ENCODE results near the gene AMFR.
"Not testable (repeated sequence)": the region's sequence is repeated elsewhere in the genome, so short reads cannot be mapped to it uniquely, and the experiment has no call there.

The AMFR gene

DNA sequence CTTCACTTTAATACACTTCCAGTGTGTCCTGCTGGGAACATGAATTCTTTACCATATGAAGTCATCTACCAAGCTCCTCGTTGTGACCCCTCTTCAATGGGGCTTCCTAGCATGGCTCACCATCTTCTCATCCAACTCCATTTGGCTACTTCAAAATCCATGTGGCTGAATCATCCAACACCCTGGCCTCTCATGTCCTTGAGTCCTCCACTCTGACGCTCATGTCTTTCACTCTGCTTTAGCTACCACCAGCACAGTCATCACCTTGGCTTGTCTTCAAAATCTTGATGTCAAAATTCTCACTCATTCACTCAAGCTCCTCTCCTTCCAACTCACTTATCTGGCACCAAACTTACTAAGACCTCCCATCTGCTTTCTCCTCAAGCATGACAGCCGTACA, 35.8 kb downstream of the AMFR start:
- no peak for DNase-seq

DNA sequence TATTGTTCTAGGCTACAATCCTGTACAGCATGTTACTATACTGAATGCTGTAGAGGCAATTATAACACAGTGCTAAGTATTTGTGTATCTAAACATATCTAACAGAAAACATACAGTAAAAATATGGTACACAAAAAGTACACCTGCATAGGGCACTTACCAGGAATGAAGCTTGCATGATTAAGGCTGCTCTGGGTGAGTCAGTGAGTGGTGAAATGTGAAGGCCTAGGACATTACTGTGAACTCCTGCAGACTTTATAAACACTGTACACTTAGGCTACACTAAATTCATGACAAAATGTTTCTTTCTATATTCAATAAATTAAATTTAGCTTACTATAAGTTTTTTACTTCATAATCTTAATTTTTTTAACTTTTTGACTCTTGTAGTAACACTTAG, 37.1 kb downstream of the AMFR start:
- no peak for DNase-seq

DNA sequence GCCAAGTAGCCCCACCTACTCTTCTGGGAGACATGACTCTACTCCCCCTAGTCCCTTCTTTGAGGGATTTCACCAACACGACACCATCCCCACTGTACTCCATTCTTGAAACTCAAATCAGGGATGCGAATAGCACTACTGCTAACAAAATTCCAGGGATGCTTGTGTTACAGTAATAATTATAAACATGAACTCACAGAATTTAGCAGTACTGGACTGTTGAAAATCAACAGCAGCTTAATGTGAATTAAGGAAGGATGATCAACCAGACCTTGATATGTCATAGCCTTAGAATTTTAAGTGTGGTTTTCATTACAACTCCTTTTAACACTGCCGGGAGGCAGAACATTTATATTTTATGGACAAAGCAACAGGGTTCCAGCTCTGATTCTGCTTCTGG, 37.9 kb downstream of the AMFR start:
- no peak for DNase-seq

DNA sequence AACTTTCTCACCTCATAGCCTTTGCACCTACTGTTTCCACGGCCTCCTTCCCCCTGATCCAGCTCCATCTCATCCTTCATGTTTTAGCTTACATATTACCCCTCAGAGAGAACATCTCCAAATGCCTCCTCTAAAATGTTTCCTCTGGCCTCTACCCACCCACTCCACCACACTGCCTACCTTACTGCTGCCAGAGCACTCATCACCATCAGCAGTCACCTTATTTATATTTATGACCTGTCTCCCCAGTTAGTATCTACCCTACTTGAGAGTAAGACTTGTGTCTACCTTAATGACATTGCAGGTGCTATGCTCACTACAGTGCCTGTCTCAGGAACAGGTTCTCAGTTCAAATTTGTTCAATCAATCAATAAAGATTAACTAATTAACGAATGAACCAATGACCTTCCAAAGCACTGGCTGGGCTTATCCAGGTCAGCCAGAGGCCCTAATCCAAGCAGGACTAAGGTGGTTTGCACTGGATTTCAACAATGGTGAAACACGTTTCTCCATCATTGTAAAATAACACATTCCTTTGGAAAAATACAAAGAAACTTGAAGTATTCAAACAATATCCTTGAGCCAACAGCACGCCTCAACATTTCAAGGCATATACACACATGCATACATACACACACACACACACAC, 41.1 kb downstream of the AMFR start:
- no peak for DNase-seq

DNA sequence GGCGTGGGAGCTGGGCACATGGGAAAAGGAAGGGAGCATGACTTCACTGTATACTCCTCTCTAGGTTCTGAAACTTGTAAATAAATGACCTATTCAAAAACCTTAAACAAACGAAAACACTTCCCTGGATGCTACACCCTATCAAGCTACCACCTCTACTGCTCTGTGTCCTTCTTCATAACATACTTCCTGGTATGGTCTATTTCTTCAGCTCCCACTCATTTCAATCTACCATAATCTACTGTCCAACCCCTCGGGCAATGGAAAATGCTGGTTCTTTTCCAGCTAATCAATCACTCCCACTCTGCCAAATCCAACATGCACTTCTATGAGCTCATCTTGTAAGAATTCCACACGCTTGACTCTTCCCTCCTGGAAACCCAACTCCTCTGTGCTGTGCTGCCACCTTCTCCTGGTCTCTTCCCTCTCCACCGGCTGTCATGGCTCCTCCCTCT, 42.4 kb downstream of the AMFR start:
- no peak for DNase-seq

DNA sequence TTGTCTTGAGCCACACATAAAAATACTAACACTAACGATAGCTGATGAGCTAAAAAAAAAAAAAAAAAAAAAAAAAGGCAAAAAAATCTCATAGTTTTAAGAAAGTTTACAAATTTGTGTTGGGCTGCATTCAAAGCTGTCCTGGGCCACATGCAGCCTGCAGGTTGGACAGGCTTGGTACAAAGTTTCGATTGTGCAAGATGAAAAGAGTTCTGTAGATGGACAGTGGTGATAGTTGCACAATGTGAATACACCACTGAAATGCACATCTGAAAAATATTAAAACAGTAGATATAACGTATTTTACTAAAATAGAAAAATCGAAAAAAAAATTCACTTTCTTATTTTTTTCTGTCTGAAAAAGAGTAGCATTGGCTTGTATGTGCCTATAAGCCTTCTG, 42.9 kb downstream of the AMFR start:
- DNase-seq = no peak

DNA sequence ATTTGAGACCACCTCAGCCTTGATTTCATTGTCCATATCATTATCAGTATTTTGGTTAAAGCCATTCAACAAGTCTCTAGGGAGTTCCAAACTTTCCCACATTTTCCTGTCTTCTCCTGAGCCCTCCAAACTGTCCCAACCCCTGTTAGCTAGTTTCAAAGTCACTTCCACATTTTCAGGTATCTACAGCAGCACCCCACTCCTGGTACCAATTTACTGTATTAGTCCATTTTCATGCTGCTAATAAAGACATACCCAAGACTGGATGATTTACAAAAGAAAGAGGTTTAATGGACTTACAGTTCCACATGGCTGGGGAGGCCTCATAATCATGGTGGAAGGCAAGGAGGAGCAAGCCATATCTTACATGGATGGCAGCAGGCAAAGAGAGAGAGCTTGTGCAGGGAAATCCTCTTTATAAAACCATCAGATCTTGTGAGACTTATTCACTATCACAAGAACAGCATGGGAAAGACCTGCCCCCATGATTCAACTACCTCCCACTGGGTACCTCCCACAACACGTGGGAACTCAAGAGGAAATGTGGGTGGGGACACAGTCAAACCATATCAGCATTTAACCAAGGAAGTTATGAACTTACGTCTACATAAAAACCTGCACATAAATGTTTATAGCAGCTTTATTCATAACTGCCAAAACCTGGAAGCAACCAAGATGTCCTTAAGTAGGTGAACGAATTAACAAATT, 44.4 kb downstream of the AMFR start:
- not testable (repeated sequence) for DNase-seq

DNA sequence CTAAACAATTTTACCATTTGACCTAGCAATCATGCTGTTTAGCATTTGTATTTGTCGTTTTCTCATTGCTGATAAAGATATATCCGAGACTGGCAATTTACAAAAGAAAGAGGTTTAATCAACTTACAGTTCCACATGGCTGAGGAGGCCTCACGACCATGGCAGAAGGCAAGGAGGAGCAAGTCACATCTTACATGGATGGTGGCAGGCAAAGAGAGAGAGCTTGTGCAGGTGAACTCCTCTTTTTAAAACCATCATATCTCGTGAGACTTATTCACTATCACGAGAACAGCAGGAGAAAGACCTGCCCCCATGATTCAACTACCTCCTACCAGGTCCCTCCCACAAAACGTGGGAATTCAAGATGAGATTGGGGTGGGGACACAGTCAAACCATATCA, 46.3 kb downstream of the AMFR start:
- not testable (repeated sequence) for DNase-seq

DNA sequence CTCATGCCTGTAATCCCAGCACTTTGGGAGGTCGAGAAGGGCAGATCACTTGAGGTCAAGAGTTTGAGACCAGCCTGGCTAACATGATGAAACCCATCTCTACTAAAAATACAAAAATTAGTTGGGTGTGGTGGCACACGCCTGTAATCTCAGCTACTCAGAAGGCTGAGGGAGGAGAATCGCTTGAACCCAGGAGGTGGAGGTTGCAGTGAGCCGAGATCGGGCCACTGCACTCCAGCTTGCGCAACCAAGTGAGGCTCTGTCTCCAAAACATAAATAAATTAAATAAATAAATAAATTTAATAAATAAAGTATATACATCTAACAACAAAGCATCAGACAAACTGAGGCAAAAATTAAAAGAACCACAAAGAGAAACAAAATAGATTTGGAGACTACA, 49.6 kb downstream of the AMFR start:
- DNase-seq = not testable (repeated sequence)

DNA sequence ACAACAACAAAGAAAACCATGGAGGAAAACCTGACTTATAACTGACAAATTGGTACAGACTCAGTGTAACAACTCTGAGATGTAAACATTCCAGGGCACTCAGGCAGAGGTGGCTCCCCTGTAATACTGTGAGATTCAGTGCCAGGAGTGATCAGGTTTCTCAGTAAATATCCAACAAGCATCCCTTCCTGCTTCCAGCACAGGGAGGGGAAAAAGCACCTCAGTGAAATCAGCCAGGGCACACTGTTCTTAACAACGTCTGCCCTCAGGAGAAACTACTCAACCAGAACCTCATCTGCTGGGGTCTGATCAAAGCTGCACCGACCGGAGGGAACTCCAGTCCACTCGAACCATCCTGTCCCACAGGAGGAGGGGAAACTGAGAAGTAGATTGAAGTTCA, 52.3 kb downstream of the AMFR start:
- DNase-seq = no peak

DNA sequence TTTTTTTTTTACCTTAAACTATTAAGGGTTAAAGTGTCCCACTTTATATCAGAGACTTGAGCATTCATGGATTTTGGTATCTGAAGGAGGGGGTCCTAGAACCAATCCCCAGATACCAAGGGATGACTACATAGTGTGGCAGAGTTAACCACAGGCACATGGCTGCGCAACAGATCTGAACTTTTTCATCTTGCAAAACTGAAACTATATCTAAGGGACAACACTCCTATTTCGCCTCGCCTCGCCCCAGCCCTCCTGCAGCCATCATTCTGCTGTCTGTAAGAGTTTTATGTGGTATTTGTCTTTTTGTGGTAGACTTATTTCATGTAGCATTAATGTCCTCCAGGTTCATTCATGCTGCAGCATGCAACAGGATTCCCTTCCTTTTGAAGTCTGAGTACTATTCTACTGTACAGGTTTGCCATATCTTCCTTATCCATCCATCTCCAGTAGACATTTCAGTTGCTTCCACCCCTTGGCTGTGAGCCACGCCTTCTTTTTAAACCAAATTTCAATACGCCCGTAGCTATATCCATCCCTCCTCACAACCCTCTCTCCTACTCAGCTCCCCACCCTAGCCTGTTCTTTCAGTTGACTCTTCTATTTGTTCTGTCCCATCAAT, 53.2 kb downstream of the AMFR start:
- DNase-seq = no peak

DNA sequence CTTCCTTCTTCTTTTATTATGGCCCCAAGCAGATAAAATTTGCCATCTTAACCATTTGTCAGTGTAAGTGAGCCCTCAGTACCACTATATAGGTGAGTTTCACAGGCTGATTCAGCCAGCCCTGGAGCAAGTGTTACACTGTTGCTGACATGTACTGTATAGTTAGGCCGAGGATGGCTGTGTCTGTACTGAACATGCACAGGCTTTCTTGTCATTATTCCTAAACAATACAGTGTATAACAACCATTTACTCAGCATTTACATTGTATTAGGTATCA, 53.7 kb downstream of the AMFR start:
- no peak for DNase-seq

DNA sequence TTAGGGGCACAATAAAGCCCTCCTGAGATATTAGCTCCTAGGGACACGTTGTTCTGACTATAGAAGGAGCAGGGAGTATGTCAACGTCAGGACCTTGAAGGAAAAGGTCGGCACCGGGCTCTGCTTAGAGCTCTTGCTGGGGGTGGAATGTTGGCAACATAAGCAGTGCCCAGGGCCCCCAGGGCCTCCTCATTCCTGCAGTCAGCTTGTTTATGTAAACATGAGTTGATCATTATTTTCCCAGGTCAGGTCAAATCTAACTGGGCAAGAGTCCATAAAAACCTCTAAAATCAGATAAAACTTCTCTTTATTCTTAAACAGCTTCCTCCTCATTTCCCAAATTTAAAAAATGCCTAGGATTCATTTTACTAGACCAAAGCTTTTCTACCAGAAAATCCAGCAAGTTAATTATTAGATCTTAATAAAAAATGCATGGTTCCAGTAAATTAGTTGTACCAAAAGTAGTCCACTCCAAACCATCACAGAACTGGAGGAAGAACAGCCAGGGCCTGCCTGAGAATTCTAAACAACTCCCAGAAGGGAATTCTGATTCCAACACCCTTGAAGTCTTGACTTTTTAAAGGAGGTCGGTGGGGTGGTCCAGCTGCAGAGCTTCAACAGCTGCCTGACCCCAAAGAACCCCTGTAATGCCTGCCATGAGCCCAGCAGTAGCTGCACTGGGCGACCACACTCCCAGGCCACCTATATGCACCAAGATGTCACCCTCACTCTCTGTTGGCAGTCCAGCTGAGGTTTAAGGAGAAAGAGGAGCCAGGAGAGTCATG, 54.3 kb downstream of the AMFR start:
- no peak for DNase-seq

DNA sequence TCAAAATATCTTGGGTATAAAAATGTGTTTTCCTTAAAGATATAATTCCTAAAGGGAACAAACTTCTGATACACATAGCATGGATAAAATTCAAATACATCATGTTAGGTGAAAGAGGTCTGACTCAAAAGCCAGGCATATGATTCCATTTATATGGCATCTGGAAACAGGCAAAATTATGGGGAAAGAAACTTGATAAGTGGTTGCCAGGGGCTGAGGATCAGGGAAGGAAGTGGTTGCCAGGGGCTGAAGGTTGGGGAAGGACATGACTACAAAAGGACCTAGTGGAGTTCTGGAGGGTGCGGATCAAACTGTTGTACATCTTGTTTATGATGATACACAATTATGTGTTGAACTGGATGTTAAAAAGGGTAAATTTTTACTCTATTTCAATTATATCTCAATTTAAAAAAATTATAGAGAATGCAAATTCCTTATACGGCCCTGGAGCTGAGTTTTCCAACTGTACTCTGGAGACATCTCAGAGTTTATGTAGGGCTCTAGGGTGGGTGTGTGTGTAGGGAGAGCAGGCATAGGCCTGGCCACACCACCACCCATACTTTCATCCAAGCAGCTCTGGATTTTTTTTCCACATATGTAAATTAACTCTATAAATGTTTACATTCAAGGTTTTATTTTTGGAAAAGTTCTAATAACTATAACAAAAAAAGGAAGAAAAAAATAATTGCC, 55.0 kb downstream of the AMFR start:
- no peak for DNase-seq

DNA sequence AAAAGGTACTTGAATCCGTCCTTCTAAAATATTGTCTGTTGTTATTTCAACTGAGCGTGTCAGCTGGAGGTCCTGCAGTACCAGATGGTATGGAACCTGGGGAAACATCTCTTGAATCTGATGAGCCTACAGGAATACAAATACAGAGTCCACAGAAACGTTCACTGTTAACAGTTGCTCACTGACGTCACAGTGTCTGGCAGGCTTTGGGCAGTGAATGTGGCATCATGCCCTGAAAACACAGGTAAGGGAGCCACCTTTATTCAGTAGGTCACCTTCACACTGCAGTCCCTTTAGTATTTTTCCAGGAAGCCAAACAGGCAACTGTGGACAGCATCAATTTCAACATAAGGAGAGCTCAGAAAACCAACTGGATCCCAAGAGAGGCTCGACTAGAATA, 56.1 kb downstream of the AMFR start:
- DNase-seq = no peak

DNA sequence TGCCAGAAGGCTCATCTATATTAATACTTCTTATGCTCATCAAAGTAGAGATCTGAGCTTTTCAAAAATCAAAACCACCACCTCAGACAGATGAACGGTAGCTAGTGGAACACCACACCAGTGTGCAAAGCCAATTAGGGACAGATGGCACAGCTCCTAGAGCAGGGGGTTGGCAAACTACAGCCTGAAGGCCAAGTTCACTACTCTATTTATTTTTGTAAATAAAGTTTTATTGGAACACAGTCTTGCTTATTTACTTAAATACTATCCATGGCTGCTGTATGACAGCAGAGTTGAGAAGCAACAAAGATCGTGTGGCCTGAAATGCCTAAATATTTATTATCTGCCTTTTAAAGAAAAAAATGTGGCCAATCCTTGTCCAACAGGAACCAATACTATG, 56.8 kb downstream of the AMFR start:
- no peak for DNase-seq

DNA sequence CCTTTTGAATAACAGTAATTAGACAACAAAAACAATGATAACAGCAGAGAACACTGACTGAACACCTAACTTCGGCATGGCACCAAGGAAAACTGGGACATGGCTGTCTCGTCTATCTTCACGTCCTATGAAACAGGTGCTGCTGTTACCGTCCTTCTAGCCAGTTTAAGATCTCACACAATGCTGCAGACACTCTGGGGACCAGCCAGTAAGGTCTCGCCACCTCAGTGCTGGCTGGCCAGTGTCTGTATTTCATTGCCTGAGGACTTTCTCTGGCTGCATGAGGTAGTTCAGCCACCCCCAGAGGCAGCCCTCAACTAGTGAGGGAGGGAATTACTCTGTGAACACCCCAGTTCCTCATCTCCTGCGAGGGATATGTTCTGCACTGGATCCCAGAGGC, 57.6 kb downstream of the AMFR start:
- DNase-seq = no peak

DNA sequence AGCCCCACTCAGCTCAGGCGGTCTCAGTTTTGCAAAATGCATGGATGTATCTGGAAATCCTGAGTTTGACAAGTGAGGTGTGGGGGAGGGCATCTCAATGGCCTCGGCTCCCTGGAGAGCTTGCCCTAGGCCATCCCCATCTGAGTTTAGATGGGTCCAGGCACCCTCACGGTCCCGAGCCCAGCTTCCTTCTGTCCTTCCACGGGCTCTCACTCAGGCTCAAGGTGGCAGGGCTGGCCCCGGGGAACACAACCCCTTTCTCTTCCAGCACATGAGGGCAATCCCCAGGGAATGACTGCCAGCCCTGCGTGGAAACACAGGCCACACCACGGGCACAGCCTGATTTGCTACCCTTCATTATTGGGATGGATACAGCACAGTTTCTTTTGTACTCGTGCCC, 58.4 kb downstream of the AMFR start:
- DNase-seq = no peak

DNA sequence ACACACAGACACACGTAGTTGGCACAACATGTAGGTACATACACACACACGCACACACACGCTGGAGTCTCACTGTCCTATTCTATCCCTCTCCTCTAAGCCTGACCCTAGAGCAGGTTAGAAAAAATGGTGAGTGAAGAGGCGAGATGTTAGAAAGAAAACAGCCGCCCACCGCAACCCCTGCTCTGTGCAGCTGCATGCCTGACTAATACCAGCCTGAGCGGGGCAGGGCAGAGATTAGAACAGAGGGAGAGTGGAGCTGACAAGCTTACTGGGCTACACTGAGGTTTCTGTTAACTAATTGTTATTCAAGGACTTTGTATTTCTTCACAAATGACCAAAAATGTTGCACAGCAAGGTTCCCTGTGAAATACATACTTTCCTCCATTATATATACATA, 59.8 kb downstream of the AMFR start:
- no peak for DNase-seq

DNA sequence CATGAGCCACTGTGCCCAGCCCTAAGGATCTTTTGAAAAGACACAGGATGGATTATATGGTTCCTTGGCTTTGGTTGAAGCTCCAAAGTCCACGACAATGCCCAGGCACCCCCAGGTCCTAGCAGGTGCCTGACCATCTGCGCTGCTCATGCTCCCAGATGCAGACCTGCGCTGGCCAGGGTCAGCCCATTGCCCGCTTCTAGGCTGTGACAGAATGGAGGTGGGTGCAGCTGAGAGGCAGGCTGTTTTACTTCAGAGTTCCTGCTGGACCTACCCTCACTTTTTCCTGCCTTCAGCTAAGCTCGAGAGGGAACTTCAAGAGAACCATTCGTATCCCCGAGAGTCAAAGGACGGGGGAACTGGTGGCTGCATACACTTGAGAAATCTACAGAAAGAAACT, 60.5 kb downstream of the AMFR start:
- no peak for DNase-seq

DNA sequence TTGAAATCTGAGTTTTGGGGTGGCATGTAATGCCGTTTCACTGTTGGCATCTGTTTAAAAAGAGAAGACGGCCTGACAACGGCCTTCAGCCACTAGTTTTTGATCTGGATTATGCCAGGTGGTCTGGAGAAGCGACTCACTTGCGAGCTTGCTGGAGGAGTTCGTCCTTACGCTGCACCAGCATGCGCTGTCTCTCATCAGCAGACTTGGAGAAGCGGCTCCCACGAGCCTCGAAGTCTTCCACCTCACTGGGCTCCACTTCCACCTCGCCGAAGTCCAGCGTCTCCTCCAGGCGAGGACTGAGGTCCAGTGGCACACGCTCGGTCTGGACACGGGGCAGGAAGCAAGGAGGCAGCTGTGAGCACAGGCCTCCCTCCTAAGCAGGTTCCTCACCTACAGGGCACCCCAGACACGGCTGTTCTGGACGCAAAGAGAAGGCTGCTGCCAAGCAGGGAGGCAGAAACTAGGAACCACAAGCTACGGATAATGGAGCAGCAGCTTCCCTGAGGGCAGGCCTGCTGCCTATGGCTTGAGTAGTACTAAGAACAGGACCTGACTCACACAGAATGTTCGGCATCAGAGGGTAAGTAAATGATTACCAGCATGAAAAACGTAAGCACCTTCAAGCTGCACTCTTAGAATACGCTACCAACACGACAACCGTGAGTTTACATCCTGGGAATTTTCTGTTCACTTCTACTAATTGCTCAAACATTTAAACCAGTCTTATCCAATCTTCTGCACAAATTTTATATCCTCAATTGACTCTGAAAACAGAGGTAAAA, 61.4 kb downstream of the AMFR start:
- DNase-seq = no peak
